Superior temporal gyrus (tissue), 1 donor: ENCODE data around the gene MRPL28.
"Not testable (repeated sequence)": the region's sequence is repeated elsewhere in the genome, so short reads cannot be mapped to it uniquely, and the experiment has no call there.

Experiments
- DNase-seq: peaks from one replicate; pipeline ENCODE4 v3.0.0-alpha.2; 2016; ENCODE audit errors: extremely low spot score

Gene MRPL28

GRCh38 chr16:391885-392335, 21.6 kb upstream of the MRPL28 start:
- DNase-seq: peak; percentile 68

DNA sequence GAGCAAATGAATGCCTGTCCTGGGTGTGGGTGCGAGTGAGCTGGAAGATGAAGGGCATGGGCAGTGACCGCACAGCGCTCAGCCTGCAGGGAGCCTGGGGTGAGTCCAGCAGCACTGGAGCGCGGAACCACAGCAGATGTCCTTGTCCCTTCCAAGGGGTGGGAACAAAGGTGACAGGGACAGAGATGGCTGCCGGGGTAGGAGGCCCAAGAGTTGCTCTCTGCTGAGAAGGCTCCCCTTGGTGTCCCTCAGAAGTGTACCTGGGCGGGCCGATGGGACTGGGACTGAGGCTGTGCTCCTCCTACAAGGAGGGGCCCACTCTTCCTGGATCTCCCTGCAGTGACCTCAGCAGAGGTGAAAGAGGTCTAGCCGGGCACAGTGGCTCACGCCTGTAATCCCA, 19.0 kb upstream of the MRPL28 start:
- no peak for DNase-seq

- DNase-seq: peak; percentile 40
Observed at GRCh38 chr16:387761-388666, 17.7 kb upstream of the MRPL28 start.

DNA sequence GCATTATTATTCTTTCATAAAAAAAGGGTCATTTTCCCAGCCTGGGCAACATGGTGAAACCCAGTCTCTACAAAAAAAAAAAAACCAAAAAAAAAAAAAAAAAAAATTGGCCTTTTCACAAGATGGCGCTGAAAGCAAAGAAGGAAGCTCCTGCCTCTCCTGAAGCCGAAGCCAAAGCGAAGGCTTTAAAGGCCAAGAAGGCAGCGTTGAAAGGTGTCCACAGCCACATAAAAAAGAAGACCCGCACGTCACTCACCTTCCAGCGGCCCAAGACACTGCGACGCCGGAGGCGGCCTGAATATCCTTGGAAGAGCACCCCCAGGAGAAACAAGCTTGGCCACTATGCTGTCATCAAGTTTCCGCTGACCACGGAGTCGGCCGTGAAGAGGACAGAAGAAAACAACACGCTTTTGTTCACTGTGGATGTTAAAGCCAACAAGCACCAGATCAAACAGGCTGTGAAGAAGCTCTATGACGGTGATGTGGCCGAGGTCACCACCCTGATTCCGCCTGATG, 16.4 kb upstream of the MRPL28 start:
- DNase-seq: peak; percentile 72

- DNase-seq: no peak
Observed at GRCh38 chr16:383326-384051, 13.2 kb upstream of the MRPL28 start.

- DNase-seq: peak; percentile 52
Observed at GRCh38 chr16:381789-382717, 11.7 kb upstream of the MRPL28 start, which contains the start of gene PGAP6. PGAP6 (minus strand) TSS chr16:381978; CDS start chr16:381821, 157 bp downstream.

DNA sequence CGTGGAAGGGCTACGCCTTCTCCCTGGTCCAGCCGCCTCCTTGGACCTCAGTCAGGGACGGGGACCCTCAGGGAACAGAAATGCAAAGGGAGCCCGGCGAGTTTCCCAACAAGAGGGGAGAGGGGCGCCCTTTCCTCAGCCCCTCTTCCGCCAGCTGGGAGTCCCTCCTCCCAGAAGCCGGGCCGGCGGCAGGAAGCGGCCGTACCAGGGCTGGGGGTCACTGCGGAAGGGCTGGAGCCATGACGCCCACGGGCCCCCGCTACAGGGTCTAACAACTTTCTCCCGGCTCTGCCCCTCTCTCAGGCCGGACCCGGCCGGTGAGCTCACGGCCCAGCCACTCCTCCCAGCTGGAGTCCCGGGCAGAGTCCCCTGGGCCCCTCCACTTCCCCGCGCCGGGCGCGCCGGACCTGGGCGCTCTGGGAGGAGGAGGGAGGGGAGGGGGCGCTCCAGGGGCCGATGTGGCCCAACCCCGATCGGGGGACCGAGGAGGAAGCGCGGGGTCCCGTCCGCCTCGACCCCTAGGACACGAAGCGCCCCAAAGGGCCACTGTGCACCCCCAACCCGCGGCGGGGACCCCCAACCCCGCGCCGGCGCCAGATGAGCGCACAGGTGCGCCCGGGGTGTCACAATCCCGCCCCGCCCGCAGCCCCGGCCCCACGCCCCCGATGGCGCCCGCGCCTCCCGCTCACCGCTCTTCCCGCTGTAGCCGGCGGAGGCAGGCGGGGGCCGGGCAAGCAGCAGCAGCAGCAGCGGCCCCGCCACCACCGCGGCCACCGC, 10.9 kb upstream of the MRPL28 start:
- no peak for DNase-seq

DNA sequence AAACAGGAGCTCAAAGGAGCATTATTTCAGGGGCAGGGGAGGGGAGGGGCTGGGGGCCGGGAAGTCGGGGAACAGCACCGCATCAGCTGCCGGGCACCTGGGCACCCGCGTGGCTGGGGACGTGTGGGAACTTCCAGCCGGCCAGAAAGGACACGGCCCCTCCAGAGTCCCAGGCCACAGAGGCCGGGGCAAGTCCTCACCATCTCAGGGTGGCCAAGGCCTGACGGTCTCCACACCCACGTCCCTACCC, 10.3 kb upstream of the MRPL28 start:
- DNase-seq: no peak

DNA sequence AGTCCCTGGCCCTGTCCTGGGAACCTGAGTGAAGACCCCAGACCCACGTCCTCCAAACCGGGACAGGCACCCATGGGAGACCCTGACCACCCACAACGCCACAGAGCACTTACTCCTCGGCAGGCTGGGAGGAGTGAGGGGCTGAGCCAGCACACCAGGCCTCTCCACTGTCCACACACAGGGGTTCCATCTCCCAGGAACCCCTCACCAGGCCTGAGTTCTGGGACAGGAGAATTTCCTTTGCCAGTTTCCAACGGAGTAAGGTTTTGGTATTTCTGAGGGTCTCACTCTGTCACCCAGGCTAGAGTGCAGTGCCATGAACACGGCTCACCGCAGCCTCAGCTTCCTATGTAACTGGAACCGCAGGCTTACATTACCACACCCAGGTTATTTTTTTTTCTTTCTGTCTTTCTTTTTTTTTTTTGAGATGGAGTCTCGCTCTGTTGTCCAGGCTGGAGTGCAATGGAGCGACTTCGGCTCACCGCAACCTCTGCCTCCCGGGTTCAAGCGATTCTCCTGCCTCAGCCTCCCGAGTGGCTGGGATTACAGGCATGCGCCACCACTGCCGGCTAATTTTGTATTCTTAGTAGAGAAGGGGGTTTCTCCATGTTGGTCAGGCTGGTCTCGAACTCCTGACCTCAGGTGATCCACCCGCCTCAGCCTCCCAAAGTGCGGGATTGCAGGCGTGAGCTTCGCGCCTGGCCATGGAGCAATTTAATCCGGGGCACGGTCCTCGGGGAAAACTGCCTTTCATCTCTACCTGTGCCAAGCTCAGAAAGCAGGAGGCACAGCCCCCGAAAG, 9.8 kb upstream of the MRPL28 start:
- no peak for DNase-seq

DNA sequence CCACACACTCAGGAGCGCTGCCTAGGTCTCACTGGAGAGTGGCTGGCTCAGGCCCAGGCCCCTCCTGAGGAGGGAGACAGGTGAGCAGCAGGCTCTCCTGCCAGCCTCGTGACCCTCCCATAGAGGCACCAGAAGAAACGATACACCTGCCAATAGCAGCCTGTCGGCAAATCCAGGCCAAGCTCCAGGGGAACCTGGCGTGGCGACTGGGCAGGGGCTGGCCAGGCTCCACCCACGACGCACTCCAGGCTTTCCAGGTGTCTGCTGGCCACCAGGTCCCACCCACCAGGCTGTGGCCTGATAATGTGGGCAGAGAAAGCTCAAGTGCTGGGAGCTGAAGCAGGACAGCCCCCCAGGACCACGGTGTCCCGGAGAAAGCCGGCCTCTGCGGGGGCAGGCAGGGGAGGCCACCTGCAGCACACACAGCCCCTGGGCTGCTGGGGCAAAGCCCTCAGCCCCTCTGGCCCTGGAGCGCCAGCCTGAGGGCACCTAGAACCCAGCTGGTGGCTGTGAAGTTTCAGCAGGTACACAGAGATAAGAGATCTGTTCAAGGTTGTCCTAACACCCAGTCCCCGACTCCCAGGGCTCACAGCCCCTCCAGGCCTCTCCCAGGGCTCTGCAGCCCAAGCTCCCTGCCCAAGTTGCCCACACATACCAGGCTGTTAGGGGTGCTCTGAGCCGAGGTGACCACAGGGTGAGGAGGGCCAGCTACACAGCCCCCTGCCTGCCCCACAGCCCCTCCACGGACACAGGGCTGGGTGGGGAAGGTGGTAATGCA, 9.0 kb upstream of the MRPL28 start:
- no peak for DNase-seq

DNA sequence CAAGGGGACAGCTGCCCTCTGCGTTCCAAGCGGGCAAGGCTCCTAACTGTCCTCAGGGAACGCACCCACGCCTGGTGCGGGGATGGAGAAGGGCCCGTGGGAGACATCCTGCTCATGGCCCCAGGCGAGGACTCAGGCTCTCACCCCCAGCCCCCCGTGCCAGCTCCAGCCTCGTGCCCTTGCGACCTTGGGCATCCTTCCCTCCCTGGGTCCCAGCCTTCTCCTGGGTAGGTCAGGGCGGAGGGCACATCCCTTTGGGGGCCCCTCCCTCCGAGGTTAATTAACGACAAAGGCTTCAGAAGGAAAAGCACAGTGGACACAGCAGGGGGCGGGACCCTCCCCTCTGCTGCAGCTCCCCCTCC, 8.5 kb upstream of the MRPL28 start:
- DNase-seq: no peak

GRCh38 chr16:378113-378820, 7.9 kb upstream of the MRPL28 start:
- not testable (repeated sequence) for DNase-seq

- no peak for DNase-seq
Observed at GRCh38 chr16:377419-377951, 7.1 kb upstream of the MRPL28 start.

DNA sequence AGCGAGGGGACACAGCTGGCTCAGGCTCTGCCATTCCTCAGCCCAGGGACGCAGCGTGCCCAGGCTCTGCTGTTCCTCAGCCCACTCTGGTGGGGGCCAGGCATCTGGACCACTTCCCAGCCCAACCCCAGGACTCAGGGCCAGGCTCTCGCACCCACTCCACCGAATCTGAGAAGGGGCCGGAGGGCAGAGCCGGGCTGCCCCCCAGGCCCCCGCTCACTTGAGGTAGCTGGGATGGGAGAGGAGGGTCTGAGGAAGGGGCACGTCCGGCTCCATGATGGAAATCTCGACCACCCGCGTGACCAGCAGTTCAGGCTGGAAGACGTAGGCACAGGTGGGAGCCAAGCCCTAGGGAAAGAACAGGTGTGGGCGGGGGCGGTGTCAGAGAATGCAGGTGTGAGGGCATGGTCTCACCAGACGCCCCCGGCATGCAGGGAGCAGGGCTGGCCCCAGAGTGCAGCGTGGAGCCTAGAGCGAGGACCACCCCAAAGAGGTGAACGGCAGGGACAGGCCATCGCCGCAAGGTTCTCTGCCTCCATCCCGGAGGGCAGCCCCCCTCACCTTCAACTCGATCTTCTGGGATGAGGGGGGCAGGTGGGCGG, 6.6 kb upstream of the MRPL28 start:
- DNase-seq: no peak

GRCh38 chr16:375927-376816, 5.8 kb upstream of the MRPL28 start:
- DNase-seq: no peak

GRCh38 chr16:375212-375611, 4.9 kb upstream of the MRPL28 start:
- no peak for DNase-seq

GRCh38 chr16:374616-374926, 4.2 kb upstream of the MRPL28 start:
- no peak for DNase-seq
